ENCODE data around the gene SPRTN.
"Not testable (repeated sequence)": the region's sequence is repeated elsewhere in the genome, so short reads cannot be mapped to it uniquely, and the experiment has no call there.

SPRTN gene

DNA sequence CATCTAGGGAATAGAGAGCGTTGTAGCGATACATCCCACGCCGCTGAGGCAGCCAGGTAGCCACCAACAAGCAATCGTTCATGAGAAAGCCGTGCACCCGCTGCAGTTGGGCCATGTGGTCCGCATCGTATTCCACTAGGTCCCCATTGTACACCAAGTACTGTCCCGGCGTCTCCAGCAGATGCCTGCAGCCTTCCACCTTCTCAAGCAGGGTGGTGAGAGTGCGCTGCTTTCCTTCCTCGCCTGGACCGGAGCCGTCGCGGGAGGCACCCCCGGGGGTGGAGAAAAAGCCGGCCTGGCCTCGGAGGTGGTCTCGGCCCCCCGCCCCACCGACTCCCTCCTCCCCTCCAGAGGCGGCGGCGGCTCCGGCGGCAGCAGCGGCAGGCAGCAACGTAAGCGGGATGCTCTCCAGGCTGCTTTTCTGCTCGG is 1.0 kb upstream of the SPRTN start:
- DNase-seq = no peak

DNA sequence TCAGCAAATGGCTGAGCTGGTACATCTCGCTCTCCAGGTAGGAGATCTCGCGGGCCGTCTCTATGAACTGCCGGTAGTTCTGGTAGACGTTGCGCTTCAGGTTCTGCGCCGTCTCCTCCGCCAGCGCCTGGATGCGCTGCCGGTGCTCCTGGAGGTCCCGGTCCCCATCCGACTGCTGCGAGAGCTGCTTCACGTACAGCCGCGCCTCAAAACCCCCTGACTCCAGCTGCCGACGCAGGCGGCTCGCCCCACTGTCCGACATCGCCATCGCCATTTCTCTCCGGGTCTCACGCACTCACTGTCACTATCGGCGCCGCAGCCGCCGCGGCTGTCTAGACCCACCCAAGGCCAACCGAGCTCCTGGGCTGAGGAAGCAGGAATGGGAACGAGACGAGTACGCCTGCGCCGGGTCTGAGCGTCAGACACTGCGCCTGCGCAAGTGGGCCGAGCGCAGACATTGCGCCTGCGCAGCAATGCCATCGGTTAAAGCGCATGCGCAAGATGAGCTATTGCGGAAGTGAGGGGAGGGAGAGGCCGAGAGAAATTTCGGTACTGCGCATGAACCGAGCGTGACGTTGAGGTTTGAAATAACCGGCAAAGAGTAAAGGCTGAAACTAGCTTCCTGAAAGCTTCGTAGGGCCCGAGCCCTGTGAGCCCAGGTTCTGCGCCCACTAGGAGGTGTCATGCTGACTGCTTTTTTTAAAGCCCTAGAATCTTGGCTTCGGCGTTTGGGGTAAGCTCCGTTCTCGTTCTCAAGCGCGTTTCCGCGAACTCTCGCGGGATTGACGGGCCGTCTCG is 422 bp upstream of the SPRTN start, which contains the start of gene EXOC8:
TSS of gene EXOC8 (minus strand) at position 381 of the 798 bp plus-strand sequence. CDS start at position 274, 107 bp downstream.
- DNase-seq = peak; percentile 97

DNA sequence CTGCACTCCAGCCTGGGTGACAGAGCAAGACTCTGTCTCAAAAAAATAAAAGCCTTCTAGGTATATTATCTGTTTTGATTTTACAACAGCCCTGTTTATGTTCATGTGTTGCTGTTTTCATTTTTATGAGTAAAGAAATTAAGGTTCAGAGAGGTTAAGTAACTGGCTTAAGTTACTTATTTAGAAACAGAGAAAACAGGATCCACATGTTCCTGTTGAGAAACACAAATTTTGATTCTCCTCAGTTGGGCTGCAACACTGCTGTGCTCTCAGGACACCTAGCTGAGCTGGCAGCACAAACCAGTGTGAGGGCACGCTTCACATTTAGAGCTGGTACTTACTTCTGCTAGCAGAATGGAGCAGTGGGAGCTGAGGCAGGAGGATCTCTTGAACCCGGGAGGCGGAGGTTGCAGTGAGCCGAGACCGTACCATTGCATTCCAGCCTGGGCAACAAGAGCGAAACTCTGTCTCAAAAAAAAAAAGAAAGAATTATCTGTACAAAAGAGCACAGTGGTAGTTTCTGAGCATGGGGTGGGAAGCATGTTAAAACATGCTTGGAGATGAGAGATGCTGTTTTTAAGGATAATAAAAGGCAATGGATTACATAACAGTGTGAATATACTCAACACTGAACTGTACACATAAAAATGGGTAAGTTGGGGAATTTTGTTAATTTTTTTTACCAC is 2.4 kb downstream of the SPRTN start:
- DNase-seq = no peak

GRCh38 chr1:231347961-231348360 is 9.9 kb downstream of the SPRTN start:
- DNase-seq = no peak

DNA sequence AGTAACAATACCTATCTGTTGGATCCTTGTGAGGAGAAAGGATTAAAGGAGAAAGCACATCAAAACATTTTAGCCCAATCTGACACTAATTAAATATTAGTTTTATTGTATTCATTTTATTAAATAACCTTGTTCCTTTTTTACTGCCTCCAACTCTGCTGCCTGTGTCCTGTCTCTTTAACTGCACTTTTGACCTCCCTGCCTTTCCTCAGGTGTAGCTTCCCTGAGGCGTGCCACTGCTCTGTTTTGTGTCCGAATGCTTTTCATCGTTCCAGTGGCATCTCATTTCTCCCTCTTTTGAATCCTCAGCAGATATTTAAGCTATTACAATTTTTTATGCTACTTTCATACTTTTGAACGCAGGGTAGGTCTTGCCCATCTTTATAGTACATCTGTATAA is 10.3 kb downstream of the SPRTN start:
- DNase-seq = no peak

- not testable (repeated sequence) for DNase-seq
These were observed 10.8 kb downstream of the SPRTN start for GRCh38 chr1:231348856-231349255.

GRCh38 chr1:231351816-231352215 is 13.7 kb downstream of the SPRTN start:
- no peak for DNase-seq

GRCh38 chr1:231353086-231353485 is 15.0 kb downstream of the SPRTN start:
- DNase-seq = no peak

DNA sequence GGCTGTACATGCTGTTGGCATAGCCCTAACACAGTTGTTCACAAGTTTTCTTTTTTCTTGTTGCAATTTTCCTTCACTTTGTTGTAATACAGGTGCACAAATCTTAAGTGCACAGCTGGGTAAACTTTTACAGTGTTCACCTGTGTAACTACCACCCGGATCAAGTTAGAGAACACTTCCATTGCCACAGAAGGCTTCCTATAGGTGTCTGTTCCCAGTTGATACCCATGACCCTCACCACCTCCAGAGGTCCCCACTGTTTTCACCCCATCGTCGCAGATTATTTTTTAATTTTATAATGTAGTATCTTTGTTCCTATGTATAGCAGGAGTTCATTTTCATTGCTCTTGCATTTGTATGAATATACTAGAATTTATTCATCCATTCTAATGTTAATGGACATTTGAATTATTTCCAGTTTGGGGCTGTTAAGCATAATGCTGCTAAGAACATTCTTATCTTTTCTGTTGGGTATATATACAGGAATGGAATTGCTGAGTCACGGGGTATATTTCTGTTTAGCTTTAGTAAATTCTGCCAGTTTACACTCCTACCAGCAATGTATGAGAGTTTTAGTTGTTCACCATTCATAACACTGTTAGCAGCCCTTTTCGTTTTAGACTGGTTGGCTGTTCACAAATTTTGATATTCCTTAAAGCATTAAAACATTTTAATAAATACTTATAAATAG is 16.4 kb downstream of the SPRTN start:
- no peak for DNase-seq

DNA sequence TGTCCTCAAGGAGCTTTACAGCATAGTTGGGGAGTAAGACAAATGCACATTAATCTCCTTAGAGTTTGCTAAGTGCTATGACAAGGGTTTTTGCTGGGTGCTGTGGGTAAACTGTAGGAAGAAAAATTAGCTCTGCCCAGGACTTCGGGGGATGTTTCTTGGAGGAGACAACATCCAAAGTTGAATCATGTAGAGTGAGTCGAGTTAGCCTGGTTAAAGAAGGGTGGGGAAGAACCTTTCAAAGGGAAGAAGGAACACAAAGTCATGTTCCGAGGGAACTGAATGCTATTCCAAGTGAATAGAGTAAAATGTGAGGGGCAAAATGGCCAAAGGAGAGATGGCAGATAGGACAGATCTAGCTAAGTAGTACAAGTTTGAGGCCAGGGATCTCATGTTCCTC is 17.1 kb downstream of the SPRTN start:
- no peak for DNase-seq

DNA sequence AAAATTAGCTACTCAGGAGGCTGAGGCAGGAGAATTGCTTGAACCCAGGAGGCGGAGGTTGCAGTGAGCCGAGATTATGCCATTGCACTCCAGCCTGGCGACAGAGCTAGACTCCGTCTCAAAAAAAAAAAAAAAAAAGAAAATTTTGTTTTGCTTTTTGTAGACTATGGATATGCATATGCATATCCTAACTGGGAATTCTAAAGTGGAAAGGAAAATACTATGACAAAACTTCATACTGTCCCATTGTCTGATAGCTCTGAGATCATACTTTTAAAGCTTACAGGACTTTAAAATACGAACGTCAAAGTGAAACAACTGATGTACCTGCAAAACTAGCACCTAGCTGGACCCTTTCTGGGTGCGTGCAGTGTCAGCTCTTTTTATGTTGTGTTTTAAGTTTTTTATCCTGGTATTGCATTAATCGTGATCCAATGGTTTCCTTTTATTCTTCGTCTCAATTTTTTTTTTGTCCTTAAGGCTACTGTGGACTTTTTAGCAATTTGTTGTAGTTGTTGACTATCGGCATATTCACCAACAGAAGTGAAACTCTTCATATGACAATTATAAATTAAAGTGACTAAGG is 19.2 kb downstream of the SPRTN start:
- no peak for DNase-seq

DNA sequence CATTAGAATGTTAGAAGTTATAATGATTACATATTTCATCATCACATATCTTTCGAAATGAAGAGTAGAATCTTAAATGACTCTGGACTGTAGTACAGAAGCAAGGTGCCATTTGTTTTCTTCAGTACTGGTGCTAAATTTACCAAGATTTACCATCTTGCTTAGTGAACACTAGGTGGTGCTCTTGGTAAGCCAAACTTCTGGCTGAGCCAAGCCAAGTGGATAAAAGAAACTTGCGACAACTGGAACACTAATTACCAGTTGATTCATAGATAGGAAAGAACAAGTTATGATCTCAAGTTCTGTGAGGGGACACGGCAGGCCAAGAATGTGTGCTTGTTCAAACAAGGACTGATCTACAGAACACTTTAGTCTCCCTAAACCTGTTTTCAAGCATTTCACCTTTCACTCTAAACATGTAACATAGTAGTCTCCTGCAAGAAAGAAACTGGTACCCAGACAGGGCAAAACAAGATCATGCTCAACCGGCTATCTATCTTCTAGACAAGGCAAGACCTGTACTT is 19.8 kb downstream of the SPRTN start:
- peak; percentile 39 for DNase-seq

DNA sequence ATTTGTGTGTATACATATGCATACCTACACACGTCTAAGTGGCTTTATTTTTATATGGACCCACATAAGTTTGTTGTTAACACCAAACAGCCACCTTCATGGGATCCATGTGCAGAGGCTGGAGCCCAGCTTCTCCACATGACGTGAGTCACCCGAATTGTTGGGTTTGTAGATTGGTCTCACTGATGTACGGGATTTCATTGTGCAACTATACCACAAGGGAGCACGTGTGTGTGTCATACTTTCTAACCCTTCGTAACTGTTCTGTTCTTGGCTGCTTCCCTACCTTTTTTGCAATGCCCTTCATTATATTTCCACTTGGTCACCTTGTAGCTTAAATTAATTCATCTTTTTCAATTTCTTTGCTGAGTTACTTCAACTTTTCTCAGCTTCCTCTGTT is 21.0 kb downstream of the SPRTN start:
- DNase-seq = peak; percentile 29

- DNase-seq = no peak
These were observed 24.2 kb downstream of the SPRTN start for GRCh38 chr1:231362325-231362724.

DNA sequence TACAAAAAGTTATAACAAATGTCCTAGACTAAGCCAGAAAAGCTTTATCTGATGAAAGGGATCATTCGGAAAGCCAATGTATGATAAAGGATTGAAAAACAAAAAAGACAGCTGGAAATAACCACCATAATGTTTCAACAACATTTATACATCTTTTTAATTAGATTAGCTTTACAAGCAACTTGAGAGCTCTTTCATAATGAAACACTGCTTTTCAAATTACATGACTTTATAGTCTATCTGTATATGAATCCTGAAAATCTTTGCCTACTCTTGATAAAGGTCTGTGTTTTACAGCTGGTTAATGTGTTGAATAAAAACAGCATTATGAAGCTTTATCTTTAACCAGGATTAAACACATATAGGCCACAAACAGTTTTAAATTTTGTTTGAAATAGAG is 25.5 kb downstream of the SPRTN start:
- DNase-seq = no peak

- DNase-seq = no peak
These were observed 26.1 kb downstream of the SPRTN start for GRCh38 chr1:231364192-231364591.

DNA sequence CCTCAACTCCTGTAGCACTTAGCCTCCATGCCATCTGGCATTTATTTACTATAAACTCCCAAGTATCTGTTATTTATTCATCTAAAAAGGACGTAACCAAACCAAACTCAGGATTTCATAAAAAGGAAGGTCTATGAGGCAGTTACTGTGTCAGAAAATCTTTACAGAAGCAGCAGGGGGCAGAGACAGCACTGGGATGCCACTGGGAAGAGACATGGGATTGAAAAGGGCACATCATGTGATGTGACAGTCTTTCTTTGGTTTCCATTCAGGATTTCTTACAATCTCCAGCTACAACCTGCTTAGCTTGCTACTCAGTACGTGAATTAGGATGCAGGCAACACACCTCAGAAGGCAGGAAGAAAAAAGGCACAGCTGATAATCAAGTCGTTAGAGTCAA is 31.2 kb downstream of the SPRTN start:
- DNase-seq = no peak

- no peak for DNase-seq
These were observed 34.4 kb downstream of the SPRTN start for GRCh38 chr1:231372501-231372900.

DNA sequence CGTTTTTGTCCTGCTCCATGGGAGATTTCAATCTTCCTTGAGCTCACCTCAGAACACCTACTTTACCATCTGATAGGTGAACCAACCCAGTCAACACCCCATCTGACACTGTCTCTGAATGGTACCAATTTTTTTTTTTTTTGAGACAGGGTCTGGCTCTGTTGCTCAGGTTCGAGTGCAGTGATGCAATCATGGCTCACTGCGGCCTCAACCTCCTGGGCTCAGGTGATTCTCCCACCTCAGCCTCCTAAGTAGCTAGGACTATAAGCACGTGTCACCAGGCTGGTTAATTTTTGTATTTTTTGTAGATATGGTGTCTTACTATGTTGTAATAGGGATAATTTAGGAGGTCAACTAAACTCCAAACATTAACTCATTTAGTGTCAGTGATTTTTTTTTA is 36.3 kb downstream of the SPRTN start:
- no peak for DNase-seq

GRCh38 chr1:231376101-231376500 is 38.0 kb downstream of the SPRTN start:
- no peak for DNase-seq

DNA sequence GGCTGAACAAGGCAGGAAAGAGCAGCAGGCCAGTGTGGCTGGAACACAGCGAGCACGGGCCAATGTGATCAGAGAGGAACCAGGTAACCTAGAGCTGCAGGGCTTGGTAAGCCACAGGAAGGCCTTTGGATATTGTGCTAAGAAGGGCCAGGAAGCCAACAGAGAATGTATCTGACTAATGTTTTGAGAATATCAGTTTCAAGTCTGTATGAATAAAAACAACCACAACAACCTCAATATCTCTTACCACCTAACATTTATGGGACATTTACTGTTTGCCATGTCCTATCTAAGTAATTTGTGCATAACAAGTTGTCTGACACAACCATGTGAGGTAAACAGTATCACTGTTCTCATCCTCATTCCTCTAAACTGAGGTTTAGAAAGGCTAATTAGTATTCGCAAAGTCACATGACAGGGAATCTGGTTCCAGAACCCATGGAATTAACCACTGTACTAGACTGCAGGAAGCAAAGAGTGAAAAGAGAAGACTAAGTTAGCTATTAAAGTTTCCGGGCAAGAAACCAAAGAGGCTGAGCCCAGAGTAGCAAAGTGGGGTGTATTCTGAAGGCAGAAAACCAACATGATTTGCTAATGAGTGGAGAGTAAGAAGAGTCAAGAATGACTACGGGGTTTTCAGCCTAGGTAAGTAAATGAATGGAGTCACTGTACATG is 38.9 kb downstream of the SPRTN start:
- DNase-seq = no peak

DNA sequence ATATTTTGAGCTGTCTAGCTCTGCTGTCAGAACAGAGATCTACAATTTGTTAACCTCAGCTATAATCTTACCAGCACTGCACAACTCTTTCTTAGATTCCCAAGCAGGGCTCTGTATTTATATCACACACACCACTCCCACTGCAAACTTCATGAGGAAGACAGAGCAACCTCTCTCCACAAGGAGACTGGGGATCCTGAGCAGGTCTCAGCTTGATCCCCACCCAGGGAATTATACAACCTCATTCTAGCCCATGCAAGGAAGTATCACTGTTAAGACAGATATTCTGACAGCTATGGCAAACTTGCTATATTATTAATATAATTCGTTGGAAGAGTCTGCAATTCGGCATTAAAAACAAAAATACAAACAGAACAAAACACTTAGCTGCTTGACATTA is 43.6 kb downstream of the SPRTN start:
- DNase-seq = no peak

- DNase-seq = no peak
These were observed 44.3 kb downstream of the SPRTN start for GRCh38 chr1:231382426-231382825.

Measured in CD4-positive, alpha-beta T cell treated with Interleukin-15 for 1 hour (primary cell).